Right atrium auricular region (tissue), 2 donors: Measurements from ENCODE around the gene THAP3. TPM values are rescaled to one million over a fixed set of nuclear protein-coding genes. Genes with fewer than 3 reads are reported as not detected.
A peak's percentile ranks its signal among the peaks of the same experiment; 100 is the strongest.

ENCODE experiments used
- DNase-seq: peaks from one replicate; pipeline ENCODE4 v3.0.0-alpha.2; 2019; ENCODE audit warnings: low spot score
- H3K27ac ChIP-seq, 2 donors: fragments of 200-600 bp; sonication (generic); 1 replicate in 1 of 2; 2 replicates in 1 of 2; pipeline ENCODE4 v1.5.1; 2016 to 2019
- H3K27me3 ChIP-seq, 2 donors: fragments of 200-600 bp; sonication (generic); one replicate each; pipeline versions ENCODE4 v1.5.1 to v1.6.0; 2017 to 2019
- H3K36me3 ChIP-seq: fragments of 200-600 bp; sonication (generic); one replicate; pipeline ENCODE4 v1.5.1; 2016
- H3K4me1 ChIP-seq, 2 donors: fragments of 200-600 bp; sonication (generic); one replicate each; pipeline versions ENCODE4 v1.5.1 to v1.6.0; 2017 to 2019
- H3K4me3 ChIP-seq, 2 donors: fragments of 200-600 bp; sonication (generic); 1 replicate in 1 of 2; 2 replicates in 1 of 2; pipeline ENCODE4 v1.5.1; 2017 to 2019; ENCODE audit warnings: mild to moderate bottlenecking in 1 of 2, moderate library complexity in 1 of 2
- H3K9me3 ChIP-seq, 2 donors: fragments of 200-600 bp; sonication (generic); one replicate each; pipeline ENCODE4 v1.5.1; 2019
- total RNA-seq, 2 donors: library from RNA; depleted of rRNA; stranded (reverse); fragments of >200 nt; gene quantifications; one replicate each; pipeline ENCODE4 v1.1.0, GENCODE V29; 2016
- TF ChIP-seq, protein P1 (sequence below), 2 donors: fragments of 200-600 bp; sonication (generic); IDR thresholded peaks; one replicate each; pipeline ENCODE4 v1.5.1; 2019; ENCODE audit warnings: antibody characterized with exemption in 2 of 2

The THAP3 gene
- total RNA-seq, 2 donors from 2014 or later, result 14.6 to 21.4 TPM

DNA sequence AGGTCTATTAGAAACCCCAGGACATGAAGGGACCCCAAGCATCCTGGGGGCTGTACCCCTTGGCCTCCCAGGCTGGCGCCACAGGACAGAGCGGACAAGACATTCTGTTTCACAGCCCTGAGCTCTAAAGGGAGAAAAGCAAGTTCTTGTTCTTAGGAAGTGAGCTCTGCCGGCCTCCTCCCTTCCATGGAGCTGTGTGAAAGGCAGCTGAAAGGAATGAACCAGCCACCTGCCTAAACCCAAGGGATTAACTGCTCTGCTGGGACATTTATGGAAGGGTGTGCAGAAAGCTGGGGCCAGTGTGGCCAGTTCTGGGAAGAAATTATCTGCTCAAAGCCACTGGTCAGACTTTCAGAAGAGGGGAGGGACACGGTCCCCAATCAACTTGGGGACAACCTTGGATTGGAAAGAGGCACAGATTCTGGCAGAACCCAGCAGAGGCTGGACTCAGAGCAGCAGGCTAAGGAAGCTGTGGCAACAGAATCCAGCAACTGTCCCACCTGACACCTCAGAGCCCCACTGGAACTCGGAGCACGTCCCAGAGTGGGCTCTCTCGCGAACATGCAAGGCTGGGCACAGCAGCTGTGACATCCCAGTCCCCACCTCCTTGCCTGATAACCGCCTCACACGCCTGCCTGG, 24.1 kb upstream of the THAP3 start:
- Histone ChIP-seq H3K27me3 (no peaks in the 10 kb centered on the region), H3K9me3 (no peaks in the 10 kb centered on the region), H3K36me3 (peaks cover 36% of the 10 kb centered on the region), H3K27ac (peak overlapping the region; percentile 99 to 100), H3K4me3 (peak overlapping the region; percentile 76 to 79), H3K4me1 (peaks cover 0 to 72% of the 10 kb centered on the region in 2 donors)
- TF ChIP-seq, protein P1, sequence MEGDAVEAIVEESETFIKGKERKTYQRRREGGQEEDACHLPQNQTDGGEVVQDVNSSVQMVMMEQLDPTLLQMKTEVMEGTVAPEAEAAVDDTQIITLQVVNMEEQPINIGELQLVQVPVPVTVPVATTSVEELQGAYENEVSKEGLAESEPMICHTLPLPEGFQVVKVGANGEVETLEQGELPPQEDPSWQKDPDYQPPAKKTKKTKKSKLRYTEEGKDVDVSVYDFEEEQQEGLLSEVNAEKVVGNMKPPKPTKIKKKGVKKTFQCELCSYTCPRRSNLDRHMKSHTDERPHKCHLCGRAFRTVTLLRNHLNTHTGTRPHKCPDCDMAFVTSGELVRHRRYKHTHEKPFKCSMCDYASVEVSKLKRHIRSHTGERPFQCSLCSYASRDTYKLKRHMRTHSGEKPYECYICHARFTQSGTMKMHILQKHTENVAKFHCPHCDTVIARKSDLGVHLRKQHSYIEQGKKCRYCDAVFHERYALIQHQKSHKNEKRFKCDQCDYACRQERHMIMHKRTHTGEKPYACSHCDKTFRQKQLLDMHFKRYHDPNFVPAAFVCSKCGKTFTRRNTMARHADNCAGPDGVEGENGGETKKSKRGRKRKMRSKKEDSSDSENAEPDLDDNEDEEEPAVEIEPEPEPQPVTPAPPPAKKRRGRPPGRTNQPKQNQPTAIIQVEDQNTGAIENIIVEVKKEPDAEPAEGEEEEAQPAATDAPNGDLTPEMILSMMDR (IDR thresholded peaks at IDR 0.05), result no peak
- DNase-seq, result no peak

DNA sequence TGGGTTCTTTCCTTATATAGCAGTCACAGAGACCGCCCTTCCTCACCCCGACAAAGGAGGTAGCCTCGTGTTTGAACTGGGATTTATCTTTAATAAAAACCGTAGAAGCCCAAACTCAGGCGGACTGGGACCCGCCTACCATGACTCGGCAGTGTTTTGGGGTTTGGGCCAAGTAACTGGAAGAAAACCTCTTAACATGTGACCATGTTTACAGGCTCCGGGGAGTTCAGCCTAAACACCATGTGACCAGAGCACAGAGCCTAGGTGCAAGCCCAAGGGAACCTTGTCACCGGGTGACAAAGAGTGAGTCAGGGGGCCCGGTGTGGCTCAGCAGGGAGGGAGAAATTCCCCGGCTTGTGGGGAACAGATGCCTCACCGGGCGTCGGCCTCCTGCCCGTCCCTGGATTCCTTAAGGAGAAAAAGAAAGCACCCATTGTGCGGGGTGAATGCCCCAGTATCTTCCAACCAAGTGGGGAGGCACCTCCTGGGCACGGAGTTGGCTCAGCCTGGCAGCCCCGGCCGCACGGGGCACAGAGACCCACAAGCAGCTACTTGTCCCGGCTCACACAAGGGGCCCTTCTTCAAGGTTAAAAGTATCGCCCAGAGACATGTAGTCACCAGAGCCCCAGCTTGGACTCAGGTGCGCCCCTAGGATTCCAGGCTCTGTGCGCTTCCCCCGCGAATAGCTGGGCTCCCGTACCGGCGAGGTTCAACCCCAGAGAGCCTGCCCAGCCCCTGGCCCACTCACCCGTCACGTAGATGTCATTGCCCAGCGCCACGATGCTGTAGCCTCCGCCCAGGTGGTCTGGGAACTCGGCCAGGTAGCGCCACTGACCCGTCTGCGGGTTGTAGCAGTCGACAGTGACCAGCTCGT, 23.4 kb upstream of the THAP3 start:
- TF ChIP-seq, protein P1 (IDR thresholded peaks at IDR 0.05), result no peak

DNA sequence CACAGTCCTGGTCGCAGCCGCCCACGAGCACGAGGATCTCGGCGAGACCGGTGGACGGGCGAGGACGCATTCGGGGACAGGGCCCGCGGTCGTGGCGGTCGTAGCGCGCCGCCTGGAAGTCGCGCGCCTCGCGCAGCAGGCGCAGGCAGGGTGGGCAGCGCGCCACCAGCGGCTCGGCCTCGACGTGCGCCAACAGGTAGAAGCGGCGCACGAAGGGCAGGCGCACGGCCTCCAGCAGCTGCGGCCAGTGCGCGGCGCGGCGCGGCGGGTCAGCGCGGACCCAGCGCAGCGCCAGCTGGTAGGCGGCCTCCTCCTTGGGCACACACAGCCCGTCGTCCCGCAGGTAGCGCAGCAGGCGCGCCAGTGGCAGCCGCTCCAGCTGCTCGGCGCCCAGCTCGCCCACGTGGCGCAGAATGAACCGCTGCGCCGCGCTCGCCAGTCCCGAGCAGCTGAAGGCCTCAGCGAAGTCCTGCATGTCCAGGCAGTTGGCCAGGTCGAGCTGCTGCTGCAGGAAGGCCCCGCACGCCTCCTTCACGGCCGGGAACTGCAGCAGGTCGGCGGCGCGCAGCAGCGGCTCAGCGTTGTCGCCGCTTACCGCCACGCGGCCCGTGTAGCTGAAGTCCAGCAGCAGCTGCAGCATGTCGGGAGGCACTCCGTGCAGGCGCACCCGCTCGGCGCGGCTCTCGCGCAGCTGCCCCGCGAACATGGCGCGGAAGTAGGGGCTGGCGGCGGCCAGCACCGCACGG, 22.6 kb upstream of the THAP3 start:
- Histone ChIP-seq H3K9me3 (no peaks in the 10 kb centered on the region), H3K36me3 (peaks cover 22% of the 10 kb centered on the region), H3K4me3 (peak overlapping the region; percentile 76 to 79), H3K27ac (peak overlapping the region; percentile 99 to 100), H3K27me3 (no peaks in the 10 kb centered on the region), H3K4me1 (peaks cover 0 to 65% of the 10 kb centered on the region in 2 donors)
- no peak for DNase-seq
- TF ChIP-seq, protein P1 (IDR thresholded peaks at IDR 0.05), result no peak

More for the DNA sequence above, 23.4 kb upstream of the THAP3 start:
- peak; percentile 93 for DNase-seq
- H3K9me3 ChIP-seq, result no peaks in the 10 kb centered on the region
- peaks cover 0 to 71% of the 10 kb centered on the region in 2 donors for H3K4me1 ChIP-seq
- H3K27me3 ChIP-seq, result no peaks in the 10 kb centered on the region
- H3K27ac ChIP-seq, result peak overlapping the region; percentile 99 to 100
- H3K36me3 ChIP-seq, result peaks cover 29% of the 10 kb centered on the region
- peak overlapping the region; percentile 76 to 79 for H3K4me3 ChIP-seq

DNA sequence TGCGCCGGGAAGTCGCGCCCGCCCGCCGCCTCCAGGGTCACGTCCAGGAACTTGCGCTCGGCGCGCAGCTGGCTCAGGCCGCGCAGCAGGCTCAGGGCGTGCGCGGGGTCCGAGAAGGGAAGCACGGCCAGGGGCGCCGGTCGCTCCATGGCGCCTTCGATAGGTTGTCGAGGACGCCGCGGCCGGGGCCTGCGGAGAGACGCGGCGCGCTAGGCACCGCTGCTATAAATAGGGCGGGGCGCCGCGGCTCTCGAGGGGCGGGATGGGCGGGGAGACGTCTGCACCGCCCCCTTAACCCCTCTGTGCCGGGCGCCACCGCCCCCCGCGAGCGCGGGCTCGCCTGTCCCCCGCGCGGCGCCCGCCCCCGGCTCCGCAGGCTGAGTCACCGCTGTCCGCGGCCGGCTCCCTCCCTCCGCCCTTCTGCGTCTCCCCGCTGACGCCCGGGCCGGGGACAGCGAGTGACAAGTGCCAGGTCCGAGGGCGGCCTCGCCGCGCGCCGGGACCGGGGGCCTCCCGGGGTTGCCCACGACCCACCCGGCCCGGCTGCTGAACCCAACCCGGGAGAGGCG, 21.9 kb upstream of the THAP3 start, which contains the start of gene KLHL21:
KLHL21 (minus strand) TSS at position 201 of the 569 bp plus-strand sequence; CDS start at position 149, 52 bp downstream.
- no peaks in the 10 kb centered on the region for H3K27me3 ChIP-seq

More for the DNA sequence above, 21.9 kb upstream of the THAP3 start, which contains the start of gene KLHL21:
- H3K9me3 ChIP-seq, result no peaks in the 10 kb centered on the region
- peaks cover 15% of the 10 kb centered on the region for H3K36me3 ChIP-seq
- TF ChIP-seq, protein P1 (IDR thresholded peaks at IDR 0.05), result no peak
- peak; percentile 93 for DNase-seq
- peak within 1 kb of the TSS; percentile 76 to 79 for H3K4me3 ChIP-seq
- peak within 1 kb of the TSS; percentile 99 to 100 for H3K27ac ChIP-seq
- H3K4me1 ChIP-seq, result peaks cover 0 to 59% of the 10 kb centered on the region in 2 donors
